ENCODE data around the gene ROR2. TPM values are rescaled to one million over a fixed set of nuclear protein-coding genes. Genes with fewer than 3 reads are reported as not detected.

The ROR2 gene
- total and polyA plus RNA-seq, 2 donors (not counting 3 experiments of a cell fraction or from before 2014, with no cell fraction given), result not detected

DNA sequence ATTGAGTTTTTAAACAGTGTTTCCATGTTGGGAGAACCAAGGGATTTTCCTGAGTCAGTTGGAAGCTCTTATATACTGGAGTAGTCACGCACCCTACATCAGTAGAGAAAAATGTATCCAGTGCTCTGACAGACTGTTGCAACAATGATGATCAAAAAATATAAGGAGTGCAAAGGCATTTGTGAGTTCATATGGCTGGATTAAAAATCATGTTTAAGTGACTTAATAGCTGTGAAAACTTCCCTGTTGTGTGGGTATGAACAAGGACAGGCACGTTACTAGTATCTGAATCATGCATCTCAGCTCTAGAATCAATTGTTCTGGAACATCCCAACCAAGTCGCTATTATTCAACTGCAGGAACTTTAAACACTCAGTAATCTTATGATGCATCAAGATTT, 229.7 kb downstream of the ROR2 start:
- no peak for DNase-seq (ENCODE audit: low read depth, low spot score)
- intact Hi-C loops (cut with micrococcal nuclease), result no loop called here
- CTCF ChIA-PET, result interaction anchor here (1.2 to 1.4 kb wide), 3 partner anchors 9 to 806 kb away, joined by 3 to 6 read pairs (median 3); no protein-coding TSS in a partner anchor

More for the DNA sequence above, 229.7 kb downstream of the ROR2 start:
- BruUV-seq (replicated peaks), result no TSS peak
- Histone ChIP-seq H2AFZ (ENCODE audit: low read depth, low read length) (no peak overlapping the region), H3K79me2 (ENCODE audit: control insufficient read depth, insufficient read depth, low read length) (no peaks in the 10 kb centered on the region), H3K9me3 (replicated peaks; ENCODE audit: control insufficient read depth, insufficient read depth, low read length) (no peaks in the 10 kb centered on the region), H3K4me2 (ENCODE audit: insufficient read depth, low read length) (no peak overlapping the region), H3K4me3 (replicated peaks in 1 of 3; ENCODE audit: insufficient read depth in 1 of 3, low read depth in 1 of 3, low read length in 3 of 3) (no peak overlapping the region), H3K9ac (replicated peaks; ENCODE audit: extremely low read depth, insufficient read depth, low read length) (no peak overlapping the region), H3K27me3 (ENCODE audit: control insufficient read depth in 2 of 2, insufficient read depth in 2 of 2, low read length in 2 of 2) (no peaks in the 10 kb centered on the region), H3K9me1 (replicated peaks; ENCODE audit: control insufficient read depth, extremely low read depth, insufficient read depth, low read length) (no peaks in the 10 kb centered on the region), H4K20me1 (replicated peaks; ENCODE audit: control insufficient read depth, extremely low read depth, insufficient read depth, low read length) (no peaks in the 10 kb centered on the region), H3K4me1 (ENCODE audit: control insufficient read depth, extremely low read depth, insufficient read depth, low read length) (no peaks in the 10 kb centered on the region), H3K27ac (ENCODE audit: insufficient read depth, low read depth, low read length) (no peak overlapping the region), H3K36me3 (ENCODE audit: control insufficient read depth in 2 of 2, extremely low read depth in 1 of 2, insufficient read depth in 2 of 2, low read length in 2 of 2) (no peaks in the 10 kb centered on the region)
- no peak for FAIRE-seq
- dilution Hi-C loops (cut with MboI; ENCODE audit: extremely low pct_ligation_motif_present, low sequenced_read_pairs), result no loop called here
- POLR2A ChIA-PET, result no interaction called here
- TF ChIP-seq, protein P1, sequence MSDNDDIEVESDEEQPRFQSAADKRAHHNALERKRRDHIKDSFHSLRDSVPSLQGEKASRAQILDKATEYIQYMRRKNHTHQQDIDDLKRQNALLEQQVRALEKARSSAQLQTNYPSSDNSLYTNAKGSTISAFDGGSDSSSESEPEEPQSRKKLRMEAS (IDR thresholded peaks at IDR 0.05; ENCODE audit: insufficient read depth, insufficient read length), result no peak
- TF ChIP-seq FOS (IDR thresholded peaks at IDR 0.05; ENCODE audit: borderline replicate concordance, insufficient read depth, low read length), result no peak
- TF ChIP-seq POLR2AphosphoS5 (IDR thresholded peaks at IDR 0.05; ENCODE audit: insufficient read depth, low read depth, low read length), result no peak
- no peak for TF ChIP-seq GATA2 (IDR thresholded peaks at IDR 0.05; ENCODE audit: insufficient read depth, insufficient read length, low read depth, low read length)
- no peak for TF ChIP-seq JUN (IDR thresholded peaks at IDR 0.05; ENCODE audit: borderline replicate concordance, insufficient read depth, insufficient read length, low read depth)
- no peak for TF ChIP-seq EZH2 (IDR thresholded peaks at IDR 0.05; ENCODE audit: borderline replicate concordance, low read depth, low read length, severe bottlenecking)
- no peak for TF ChIP-seq POLR2A (IDR thresholded peaks at IDR 0.05; ENCODE audit: low read depth, low read length)
- TF ChIP-seq, protein P2, sequence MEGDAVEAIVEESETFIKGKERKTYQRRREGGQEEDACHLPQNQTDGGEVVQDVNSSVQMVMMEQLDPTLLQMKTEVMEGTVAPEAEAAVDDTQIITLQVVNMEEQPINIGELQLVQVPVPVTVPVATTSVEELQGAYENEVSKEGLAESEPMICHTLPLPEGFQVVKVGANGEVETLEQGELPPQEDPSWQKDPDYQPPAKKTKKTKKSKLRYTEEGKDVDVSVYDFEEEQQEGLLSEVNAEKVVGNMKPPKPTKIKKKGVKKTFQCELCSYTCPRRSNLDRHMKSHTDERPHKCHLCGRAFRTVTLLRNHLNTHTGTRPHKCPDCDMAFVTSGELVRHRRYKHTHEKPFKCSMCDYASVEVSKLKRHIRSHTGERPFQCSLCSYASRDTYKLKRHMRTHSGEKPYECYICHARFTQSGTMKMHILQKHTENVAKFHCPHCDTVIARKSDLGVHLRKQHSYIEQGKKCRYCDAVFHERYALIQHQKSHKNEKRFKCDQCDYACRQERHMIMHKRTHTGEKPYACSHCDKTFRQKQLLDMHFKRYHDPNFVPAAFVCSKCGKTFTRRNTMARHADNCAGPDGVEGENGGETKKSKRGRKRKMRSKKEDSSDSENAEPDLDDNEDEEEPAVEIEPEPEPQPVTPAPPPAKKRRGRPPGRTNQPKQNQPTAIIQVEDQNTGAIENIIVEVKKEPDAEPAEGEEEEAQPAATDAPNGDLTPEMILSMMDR (IDR thresholded peaks at IDR 0.05; ENCODE audit: extremely low read depth in 1 of 2, insufficient read depth in 1 of 2, low read depth in 1 of 2, low read length in 2 of 2), result no peak
- TF ChIP-seq MYC (IDR thresholded peaks at IDR 0.05; ENCODE audit: low read depth, low read length), result no peak

All from endothelial cell of umbilical vein (primary cell).